Measurements from ENCODE around the gene KRT6C.

Gene KRT6C

GRCh38 chr12:52434081-52434733 lies 39.4 kb downstream of the KRT6C start, which contains the start of gene KRT75:
KRT75 (minus strand) TSS chr12:52434371; CDS start chr12:52434304, 67 bp downstream.
- DNase-seq: no peak

GRCh38 chr12:52433501-52434080 lies 40.0 kb downstream of the KRT6C start:
- no peak for DNase-seq

GRCh38 chr12:52432559-52433207 lies 40.9 kb downstream of the KRT6C start:
- no peak for DNase-seq

- no peak for DNase-seq
These were observed 45.5 kb downstream of the KRT6C start for GRCh38 chr12:52428121-52428520.

- no peak for DNase-seq
These were observed 46.5 kb downstream of the KRT6C start for GRCh38 chr12:52427083-52427482.

GRCh38 chr12:52426034-52426433 lies 47.6 kb downstream of the KRT6C start:
- DNase-seq: no peak

- DNase-seq: no peak
These were observed 48.1 kb downstream of the KRT6C start for GRCh38 chr12:52425466-52425865.

- DNase-seq: no peak
These were observed 49.7 kb downstream of the KRT6C start for GRCh38 chr12:52423661-52424500.

- DNase-seq: no peak
These were observed 50.6 kb downstream of the KRT6C start for GRCh38 chr12:52423035-52423434.

- DNase-seq: no peak
These were observed 53.9 kb downstream of the KRT6C start for GRCh38 chr12:52419656-52420055.

GRCh38 chr12:52418576-52419110 lies 55.0 kb downstream of the KRT6C start:
- no peak for DNase-seq
